Left ventricle myocardium inferior (tissue), 1 donor: ENCODE data around the gene WASF3. TPM values are rescaled to one million over a fixed set of nuclear protein-coding genes. Genes with fewer than 3 reads are reported as not detected.

ENCODE experiments used
- DNase-seq: peaks from one replicate; pipeline ENCODE4 v3.0.0-alpha.2; 2020
- H3K27ac ChIP-seq: fragments of 200-600 bp; replicated peaks from 2 replicates; pipeline ENCODE4 v1.8.0; 2021
- H3K27me3 ChIP-seq: fragments of 200-600 bp; 2 replicates; pipeline ENCODE4 v1.8.0; 2021; ENCODE audit warnings: low read depth
- H3K36me3 ChIP-seq: fragments of 200-600 bp; 2 replicates; pipeline ENCODE4 v1.8.0; 2021
- H3K4me1 ChIP-seq: fragments of 200-600 bp; 2 replicates; pipeline ENCODE4 v1.8.0; 2021
- H3K4me3 ChIP-seq: fragments of 200-600 bp; 2 replicates; pipeline ENCODE4 v1.8.0; 2021; ENCODE audit warnings: mild to moderate bottlenecking, moderate library complexity
- H3K9me3 ChIP-seq: fragments of 200-600 bp; replicated peaks from 2 replicates; pipeline ENCODE4 v1.8.0; 2021
- intact Hi-C: fragments of 100-400 bp; cut with micrococcal nuclease; formaldehyde crosslinking; loops from one replicate; pipeline ENCODE4 v1.11.0; 2022
- total RNA-seq: library from RNA; stranded (reverse); fragmentation: NEBNext Ultra II Directional; extraction: Animal tissue kit (Norgen Biotek cat#: 25700); gene quantifications from one replicate; pipeline ENCODE4 v1.2.1, GENCODE V29; 2021
- TF ChIP-seq, protein P1 (sequence below): fragments of 200-600 bp; IDR thresholded peaks from 2 replicates; pipeline ENCODE4 v1.8.0; 2021; ENCODE audit warnings: antibody characterized with exemption, mild to moderate bottlenecking, borderline replicate concordance
- donor health status: DM: no; HTN: yes; CAD: no; lungs with severe emphysema.

WASF3 gene
- total RNA-seq, 1 donor from 2014 or later = 12.6 TPM

DNA sequence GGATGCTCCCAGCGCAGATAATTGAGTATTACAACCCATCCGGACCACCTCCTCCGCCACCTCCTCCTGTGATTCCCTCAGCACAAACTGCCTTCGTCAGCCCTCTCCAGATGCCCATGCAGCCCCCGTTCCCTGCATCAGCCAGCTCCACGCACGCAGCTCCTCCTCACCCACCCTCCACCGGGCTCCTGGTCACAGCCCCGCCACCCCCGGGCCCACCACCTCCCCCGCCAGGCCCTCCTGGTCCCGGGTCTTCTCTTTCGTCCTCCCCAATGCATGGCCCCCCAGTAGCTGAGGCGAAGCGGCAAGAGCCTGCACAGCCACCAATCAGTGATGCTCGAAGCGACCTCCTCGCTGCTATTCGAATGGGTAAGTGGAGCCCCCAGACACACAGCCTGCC is 125.1 kb downstream of the WASF3 start:
- H3K9me3 ChIP-seq = no peaks in the 10 kb centered on the region
- no peak overlapping the region for H3K27ac ChIP-seq
- TF ChIP-seq, protein P1, sequence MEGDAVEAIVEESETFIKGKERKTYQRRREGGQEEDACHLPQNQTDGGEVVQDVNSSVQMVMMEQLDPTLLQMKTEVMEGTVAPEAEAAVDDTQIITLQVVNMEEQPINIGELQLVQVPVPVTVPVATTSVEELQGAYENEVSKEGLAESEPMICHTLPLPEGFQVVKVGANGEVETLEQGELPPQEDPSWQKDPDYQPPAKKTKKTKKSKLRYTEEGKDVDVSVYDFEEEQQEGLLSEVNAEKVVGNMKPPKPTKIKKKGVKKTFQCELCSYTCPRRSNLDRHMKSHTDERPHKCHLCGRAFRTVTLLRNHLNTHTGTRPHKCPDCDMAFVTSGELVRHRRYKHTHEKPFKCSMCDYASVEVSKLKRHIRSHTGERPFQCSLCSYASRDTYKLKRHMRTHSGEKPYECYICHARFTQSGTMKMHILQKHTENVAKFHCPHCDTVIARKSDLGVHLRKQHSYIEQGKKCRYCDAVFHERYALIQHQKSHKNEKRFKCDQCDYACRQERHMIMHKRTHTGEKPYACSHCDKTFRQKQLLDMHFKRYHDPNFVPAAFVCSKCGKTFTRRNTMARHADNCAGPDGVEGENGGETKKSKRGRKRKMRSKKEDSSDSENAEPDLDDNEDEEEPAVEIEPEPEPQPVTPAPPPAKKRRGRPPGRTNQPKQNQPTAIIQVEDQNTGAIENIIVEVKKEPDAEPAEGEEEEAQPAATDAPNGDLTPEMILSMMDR = no peak
- H3K27me3 ChIP-seq = no peaks in the 10 kb centered on the region
- H3K4me1 ChIP-seq = no peaks in the 10 kb centered on the region
- H3K36me3 ChIP-seq = peaks cover 59% of the 10 kb centered on the region
- no peak for DNase-seq
- intact Hi-C loops = no loop called here
- no peak overlapping the region for H3K4me3 ChIP-seq

DNA sequence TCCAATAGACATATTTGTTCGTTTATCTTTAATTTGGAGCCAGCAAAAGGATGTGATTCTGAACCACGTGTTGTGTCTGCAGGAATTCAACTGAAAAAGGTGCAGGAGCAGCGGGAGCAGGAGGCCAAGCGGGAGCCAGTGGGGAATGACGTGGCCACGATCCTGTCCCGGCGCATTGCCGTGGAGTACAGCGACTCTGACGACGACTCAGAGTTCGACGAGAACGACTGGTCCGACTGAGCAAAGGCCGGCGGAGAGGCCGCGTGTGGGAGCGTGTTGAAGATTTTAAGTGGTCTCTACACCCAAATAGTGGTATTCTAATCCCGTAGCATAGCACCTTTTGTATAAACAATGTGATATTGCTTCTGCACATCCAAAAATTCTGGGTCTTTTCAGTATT is 128.1 kb downstream of the WASF3 start:
- Histone ChIP-seq H3K9me3 (peaks cover 16% of the 10 kb centered on the region), H3K4me1 (no peaks in the 10 kb centered on the region), H3K27ac (no peak overlapping the region), H3K4me3 (no peak overlapping the region), H3K27me3 (no peaks in the 10 kb centered on the region), H3K36me3 (peaks cover 73% of the 10 kb centered on the region)
- TF ChIP-seq, protein P1 = no peak
- intact Hi-C loops = no loop called here
- no peak for DNase-seq

DNA sequence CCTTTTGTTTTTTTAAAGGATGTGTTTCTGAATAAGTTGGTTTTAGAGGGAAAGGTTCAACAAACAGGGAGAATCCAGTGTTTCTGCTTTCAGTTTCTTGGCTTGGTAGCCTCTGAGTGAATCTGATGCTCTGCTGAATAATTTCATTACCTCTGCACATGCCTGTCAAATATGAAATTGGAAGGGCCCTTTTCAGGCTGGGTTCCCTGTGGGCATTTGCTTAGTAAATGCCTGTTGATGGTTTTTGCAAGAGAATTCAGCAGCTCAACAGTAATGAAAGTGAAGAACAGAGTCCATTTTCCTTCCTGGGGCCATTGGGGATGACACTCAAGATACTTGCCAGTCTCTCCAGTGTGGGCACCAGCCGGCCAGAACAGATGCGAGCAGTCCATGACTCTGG is 128.8 kb downstream of the WASF3 start:
- peaks cover 74% of the 10 kb centered on the region for H3K36me3 ChIP-seq
- intact Hi-C loops = no loop called here

DNA sequence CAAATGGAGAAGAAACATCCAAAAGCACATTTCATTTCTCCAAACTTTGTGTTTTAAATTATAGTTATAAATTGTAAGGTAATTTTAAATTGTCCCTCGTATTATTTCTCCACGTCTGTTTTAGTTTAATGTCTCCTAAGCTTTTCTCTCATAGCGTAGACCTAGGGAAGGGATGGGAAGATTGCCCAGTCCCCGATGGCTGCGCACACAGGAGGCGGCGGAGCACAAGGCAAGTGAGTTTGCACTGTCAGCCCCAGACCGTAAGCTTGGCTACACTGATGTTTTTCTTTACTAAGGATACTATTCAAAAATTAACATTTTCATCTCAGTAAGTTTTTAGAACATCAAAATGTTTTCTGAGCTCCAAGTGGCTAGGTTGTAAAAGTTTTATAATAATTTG is 130.8 kb downstream of the WASF3 start:
- DNase-seq = no peak
- TF ChIP-seq, protein P1 = no peak
- intact Hi-C loops = no loop called here
- no peaks in the 10 kb centered on the region for H3K27me3 ChIP-seq
- H3K9me3 ChIP-seq = peaks cover 29% of the 10 kb centered on the region
- H3K4me1 ChIP-seq = no peaks in the 10 kb centered on the region
- no peak overlapping the region for H3K4me3 ChIP-seq
- peaks cover 60% of the 10 kb centered on the region for H3K36me3 ChIP-seq
- H3K27ac ChIP-seq = no peak overlapping the region

More for the DNA sequence above, 128.8 kb downstream of the WASF3 start:
- no peak for DNase-seq
- Histone ChIP-seq H3K9me3 (peaks cover 23% of the 10 kb centered on the region), H3K27me3 (no peaks in the 10 kb centered on the region), H3K4me1 (no peaks in the 10 kb centered on the region), H3K4me3 (no peak overlapping the region), H3K27ac (no peak overlapping the region)
- TF ChIP-seq, protein P1 = no peak

DNA sequence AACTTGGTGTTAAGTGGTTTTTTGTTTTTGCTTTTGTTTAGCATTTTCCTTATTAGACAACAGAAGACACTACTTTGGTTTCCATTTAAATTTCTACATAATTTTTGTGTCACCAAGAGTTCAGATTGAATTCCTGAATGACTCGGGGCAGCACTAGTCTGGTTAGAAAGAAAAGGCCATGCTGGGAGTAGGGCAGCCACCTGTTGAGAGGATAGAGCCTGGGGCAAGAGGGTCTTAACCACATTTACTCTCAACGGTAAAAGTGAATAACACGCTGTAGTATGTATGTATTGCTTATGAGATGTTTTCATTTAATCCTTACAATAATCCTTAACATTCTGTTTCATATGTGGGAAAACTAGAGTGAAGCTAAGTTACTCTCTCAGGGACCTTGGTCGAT is 131.5 kb downstream of the WASF3 start:
- Histone ChIP-seq H3K4me3 (no peak overlapping the region), H3K27me3 (no peaks in the 10 kb centered on the region), H3K4me1 (no peaks in the 10 kb centered on the region), H3K27ac (no peak overlapping the region), H3K36me3 (peaks cover 53% of the 10 kb centered on the region), H3K9me3 (peaks cover 29% of the 10 kb centered on the region)
- no peak for DNase-seq
- TF ChIP-seq, protein P1 = no peak
- intact Hi-C loops = no loop called here
